ENCODE measurements around the gene TBC1D22B.

TBC1D22B gene

GRCh38 chr6:37368961-37369320, 111.4 kb downstream of the TBC1D22B start:
- ATAC-seq (ENCODE audit: low read depth) (no peak), DNase-seq (ENCODE audit: low spot score in 2 of 2) (no peak)
- Mint-ChIP-seq H3K9me3 (no peaks in the 10 kb centered on the region), H3K27me3 (no peaks in the 10 kb centered on the region), H3K36me3 (peaks cover 20% of the 10 kb centered on the region), H3K27ac (no peak overlapping the region), H3K4me1 (peaks cover 17% of the 10 kb centered on the region), H3K4me3 (no peak overlapping the region)

DNA sequence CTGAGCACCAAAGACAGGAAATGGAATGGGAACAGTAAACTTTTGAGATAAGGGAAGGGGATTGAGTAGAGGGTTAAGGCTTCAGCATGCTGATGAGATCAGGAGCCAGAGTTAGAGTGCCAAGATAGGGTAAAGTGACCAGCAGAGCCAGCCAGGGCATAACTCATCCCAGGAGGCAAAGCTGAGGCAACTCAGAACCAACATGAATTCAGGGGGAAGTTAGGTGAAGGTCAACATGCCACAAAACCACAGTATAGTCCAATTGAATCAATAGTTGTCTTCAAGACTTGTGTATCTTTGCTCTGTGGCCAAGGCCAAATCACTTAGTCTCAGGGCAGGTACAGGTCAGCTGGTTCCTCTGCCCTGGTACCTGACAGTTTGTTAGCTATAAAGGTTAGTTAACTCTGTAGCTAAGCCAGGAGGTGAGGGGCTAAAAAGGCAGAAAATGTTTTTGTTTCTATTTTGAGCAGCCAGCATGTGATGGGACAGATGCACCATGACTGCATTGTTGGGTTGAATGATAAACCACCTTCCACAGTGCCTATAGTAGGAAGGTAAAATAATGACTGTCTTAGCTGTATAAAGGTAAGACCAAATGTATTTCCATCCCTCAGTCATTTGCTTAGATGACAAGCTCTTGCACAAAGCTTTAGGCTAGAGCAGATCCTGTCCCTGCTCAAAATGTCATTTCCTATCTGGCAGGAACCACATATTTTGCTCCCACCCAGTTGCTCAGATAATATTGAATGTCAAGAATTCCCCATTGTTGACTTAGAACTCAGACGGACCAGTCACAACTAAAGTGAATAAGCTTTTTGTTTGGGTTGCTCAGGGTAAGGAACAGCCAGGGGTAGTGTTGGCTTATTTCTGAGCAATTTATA, 112.0 kb downstream of the TBC1D22B start:
- Mint-ChIP-seq H3K9me3 (no peaks in the 10 kb centered on the region), H3K36me3 (peaks cover 20% of the 10 kb centered on the region), H3K4me3 (no peak overlapping the region), H3K27me3 (no peaks in the 10 kb centered on the region), H3K4me1 (peaks cover 19% of the 10 kb centered on the region), H3K27ac (no peak overlapping the region)
- DNase-seq (ENCODE audit: low spot score in 2 of 2) (no peak), ATAC-seq (ENCODE audit: low read depth) (no peak)

DNA sequence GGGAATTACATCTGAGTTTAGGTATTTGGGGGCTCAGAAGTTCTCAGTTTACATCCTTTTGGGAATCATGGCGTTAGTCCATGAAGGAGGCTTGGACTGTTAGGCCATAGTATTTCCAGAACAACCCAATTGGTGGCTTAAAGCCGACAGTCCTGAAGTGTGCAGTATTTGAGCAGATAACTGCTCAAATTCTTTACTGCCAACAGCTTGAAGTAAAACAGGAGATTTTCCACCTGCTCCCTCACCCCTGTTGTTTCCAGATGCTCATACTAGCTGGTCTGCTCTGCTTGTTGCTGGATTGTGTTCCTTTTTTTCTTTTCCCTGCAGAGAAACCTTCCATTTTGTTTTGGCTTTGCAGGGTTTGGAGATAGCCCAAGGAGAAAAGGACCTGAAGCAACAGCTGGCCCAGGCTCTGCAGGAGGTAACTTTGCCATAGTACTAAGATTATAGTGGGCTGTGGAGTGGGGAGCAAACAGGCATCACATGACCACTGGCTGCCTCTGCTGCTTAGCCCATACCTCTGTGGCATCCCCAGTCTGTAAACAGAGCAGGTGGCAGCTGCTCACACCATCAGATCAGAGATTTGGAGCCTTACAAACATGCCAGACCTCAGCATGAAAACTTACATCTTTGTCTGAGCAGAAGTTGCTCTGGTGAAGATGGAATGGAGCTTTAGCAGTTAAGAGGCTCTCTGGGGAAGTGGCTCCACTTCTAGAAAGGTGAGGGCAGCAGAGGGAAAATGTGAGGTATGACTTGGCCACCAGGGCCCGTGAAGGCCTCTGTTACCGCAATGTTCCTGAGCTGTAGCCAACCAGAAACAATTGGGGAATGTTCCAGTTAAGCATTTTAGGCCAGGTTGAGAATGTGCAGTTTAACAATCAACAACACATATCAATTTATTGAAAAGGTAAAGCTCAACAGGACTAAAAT, 113.8 kb downstream of the TBC1D22B start:
- Mint-ChIP-seq H3K4me3 (no peak overlapping the region), H3K4me1 (peaks cover 32% of the 10 kb centered on the region), H3K27ac (no peak overlapping the region), H3K9me3 (no peaks in the 10 kb centered on the region), H3K27me3 (no peaks in the 10 kb centered on the region), H3K36me3 (peaks cover 18% of the 10 kb centered on the region)
- DNase-seq (ENCODE audit: low spot score in 2 of 2) (no peak), ATAC-seq (ENCODE audit: low read depth) (no peak)

DNA sequence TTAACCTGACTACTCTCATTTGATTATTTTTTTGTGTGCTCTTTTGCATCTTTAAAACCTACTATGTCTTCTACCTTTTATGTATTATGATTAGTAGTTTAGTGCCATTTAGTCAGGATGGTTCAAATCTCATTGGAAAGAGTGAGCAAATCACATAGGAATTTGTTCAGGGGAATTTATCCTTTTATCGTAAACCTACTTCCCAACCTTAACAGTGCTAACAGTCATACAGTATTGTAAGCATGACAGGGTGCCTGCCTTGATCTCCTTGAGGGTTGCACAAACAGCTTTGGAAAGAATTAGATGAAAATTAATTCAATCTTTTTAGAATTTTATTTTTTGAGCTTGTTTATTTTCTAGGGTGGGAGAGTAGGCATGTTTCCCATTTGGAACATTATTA, 114.5 kb downstream of the TBC1D22B start:
- DNase-seq (ENCODE audit: low spot score in 2 of 2): no peak
- Mint-ChIP-seq H3K27ac (no peak overlapping the region), H3K4me3 (no peak overlapping the region), H3K27me3 (no peaks in the 10 kb centered on the region), H3K36me3 (peaks cover 18% of the 10 kb centered on the region), H3K4me1 (peaks cover 35% of the 10 kb centered on the region), H3K9me3 (no peaks in the 10 kb centered on the region)
- ATAC-seq (ENCODE audit: low read depth): no peak

DNA sequence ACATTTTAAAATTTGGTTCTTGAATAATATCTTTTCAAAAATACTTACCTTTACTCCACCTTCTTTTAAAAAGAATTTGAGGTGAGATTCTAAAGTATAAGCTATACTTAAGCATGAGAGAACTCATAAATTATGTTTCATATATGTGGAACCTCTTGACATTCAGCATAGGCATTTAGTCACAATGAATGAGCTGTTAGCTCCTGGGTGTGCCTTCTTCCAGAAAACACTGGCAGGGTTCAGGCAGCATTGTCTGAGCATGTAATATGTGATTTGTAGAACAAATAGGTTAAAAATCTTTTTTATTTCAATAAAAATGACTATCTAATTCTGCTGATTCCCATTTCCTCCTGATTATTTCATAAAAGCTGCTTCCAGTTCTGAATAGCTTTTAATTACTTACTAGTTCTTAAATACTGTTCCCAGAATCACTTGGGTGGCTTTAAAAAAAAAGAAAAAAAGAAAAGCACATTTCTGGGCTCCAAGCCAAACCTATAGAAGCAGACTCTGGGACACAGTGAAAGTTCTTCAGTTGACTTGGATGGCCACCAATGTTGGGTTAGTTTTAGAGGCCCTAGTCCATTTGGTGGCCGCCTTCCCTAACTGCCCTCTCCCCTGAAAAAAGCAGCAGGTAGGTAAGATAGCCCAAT, 116.4 kb downstream of the TBC1D22B start:
- DNase-seq (ENCODE audit: low spot score in 2 of 2) (no peak), ATAC-seq (ENCODE audit: low read depth) (no peak)
- Mint-ChIP-seq H3K36me3 (peaks cover 13% of the 10 kb centered on the region), H3K9me3 (no peaks in the 10 kb centered on the region), H3K27ac (no peak overlapping the region), H3K4me3 (no peak overlapping the region), H3K27me3 (no peaks in the 10 kb centered on the region), H3K4me1 (peaks cover 35% of the 10 kb centered on the region)

DNA sequence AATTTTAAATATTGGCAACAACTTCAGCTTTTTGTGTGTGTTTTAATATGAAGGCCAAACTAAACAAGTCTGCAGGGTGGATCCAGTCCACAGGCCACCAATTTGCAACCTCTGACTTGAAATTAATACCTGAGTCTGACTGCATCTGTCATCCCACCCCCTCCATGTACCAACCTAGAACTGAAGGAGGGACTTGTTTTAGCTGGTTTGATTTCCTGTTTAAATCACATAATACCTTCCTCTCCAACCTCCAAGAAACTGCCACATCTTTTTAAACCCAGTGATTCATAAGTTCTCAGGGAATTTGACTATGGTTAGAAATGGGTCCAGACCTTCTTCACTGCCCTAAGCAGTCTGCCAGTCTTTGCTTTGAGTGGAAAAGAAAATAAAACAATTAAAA, 117.8 kb downstream of the TBC1D22B start:
- Mint-ChIP-seq H3K4me3 (no peak overlapping the region), H3K27me3 (no peaks in the 10 kb centered on the region), H3K9me3 (no peaks in the 10 kb centered on the region), H3K4me1 (peaks cover 31% of the 10 kb centered on the region), H3K36me3 (peaks cover 9% of the 10 kb centered on the region), H3K27ac (peak overlapping the region; percentile 93)
- DNase-seq (ENCODE audit: low spot score in 2 of 2): no peak
- ATAC-seq (ENCODE audit: low read depth): no peak

DNA sequence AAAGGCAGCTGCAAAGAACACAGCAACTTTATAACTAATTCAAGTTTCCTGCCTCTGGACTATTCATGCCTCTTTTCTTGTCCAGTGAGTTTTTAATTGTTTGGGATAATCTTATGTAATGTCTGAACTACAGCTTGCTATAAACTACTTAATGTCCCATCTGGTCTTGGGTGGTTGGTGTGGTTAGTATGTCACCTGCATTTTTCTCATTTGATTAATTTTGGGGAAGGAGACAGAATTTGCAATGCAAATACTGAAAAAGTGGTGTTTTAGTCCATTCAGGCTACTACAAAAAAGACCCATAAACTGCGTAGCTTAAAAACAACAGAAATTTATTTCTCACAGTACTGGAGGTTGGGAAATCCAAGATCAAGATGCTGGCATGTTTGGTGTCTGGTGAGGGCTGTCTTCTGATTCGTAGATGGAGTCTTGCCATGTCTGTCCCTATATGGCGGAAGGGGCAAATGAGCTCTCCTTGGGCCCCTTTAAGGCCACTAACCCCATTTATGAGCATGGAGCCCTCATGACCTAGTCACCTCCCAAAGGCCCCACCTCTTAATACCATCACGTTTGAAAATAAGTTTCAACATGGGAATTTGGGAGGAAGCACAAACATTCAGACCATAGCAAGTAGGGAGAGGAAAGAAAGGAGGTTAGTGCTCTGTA, 118.6 kb downstream of the TBC1D22B start:
- Mint-ChIP-seq H3K27me3 (no peaks in the 10 kb centered on the region), H3K36me3 (peaks cover 9% of the 10 kb centered on the region), H3K4me3 (peak overlapping the region; percentile 55), H3K4me1 (peaks cover 30% of the 10 kb centered on the region), H3K9me3 (no peaks in the 10 kb centered on the region), H3K27ac (peak overlapping the region; percentile 93)
- DNase-seq (ENCODE audit: low spot score in 2 of 2) (peak in 1 of 2 donors; percentile 44), ATAC-seq (ENCODE audit: low read depth) (peak; percentile 88)

DNA sequence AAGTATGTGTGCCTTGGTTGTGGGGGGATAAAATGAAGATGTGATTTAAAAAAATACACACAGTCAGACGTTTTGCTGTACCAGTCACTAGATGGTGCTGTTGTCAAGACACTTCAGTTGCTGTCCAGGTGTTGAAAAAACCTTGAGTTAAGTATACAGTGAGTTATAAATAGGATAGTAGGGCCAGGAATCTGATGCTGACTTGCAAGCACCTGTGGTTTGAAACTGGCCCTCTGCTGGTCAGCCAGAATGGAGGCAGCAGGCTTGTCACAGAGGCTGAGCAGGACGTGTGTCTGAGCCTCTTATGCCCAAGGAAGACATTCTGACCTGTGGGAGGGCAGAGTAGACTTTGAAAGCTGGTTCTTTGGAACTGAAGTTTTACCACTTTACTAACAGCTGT, 124.0 kb downstream of the TBC1D22B start:
- no peaks in the 10 kb centered on the region for H3K9me3 Mint-ChIP-seq
- H3K27ac Mint-ChIP-seq: no peak overlapping the region
- no peak overlapping the region for H3K4me3 Mint-ChIP-seq
- ATAC-seq (ENCODE audit: low read depth) (peak; percentile 69), DNase-seq (ENCODE audit: low spot score in 2 of 2) (peak; percentile 15 to 27)
- H3K4me1 Mint-ChIP-seq: peaks cover 16% of the 10 kb centered on the region
- H3K36me3 Mint-ChIP-seq: peaks cover 18% of the 10 kb centered on the region
- H3K27me3 Mint-ChIP-seq: no peaks in the 10 kb centered on the region
